Upper lobe of right lung (tissue), 1 donor: ENCODE results near the gene ZNF789. TPM values are rescaled to one million over a fixed set of nuclear protein-coding genes. Genes with fewer than 3 reads are reported as not detected.
"Not testable (repeated sequence)": the region's sequence is repeated elsewhere in the genome, so short reads cannot be mapped to it uniquely, and the experiment has no call there.

Experiments used
- ATAC-seq: fragments of 200-7000 bp; cut with Tn5 transposase; one replicate; pipeline ENCODE4 v1.9.1; 2020; ENCODE audit warnings: mild to moderate bottlenecking, moderate library complexity
- DNase-seq: peaks from one replicate; pipeline ENCODE4 v3.0.0-alpha.2; 2020
- H3K27ac ChIP-seq: fragments of 200-600 bp; one replicate; pipeline ENCODE4 v1.8.0; 2022
- H3K27me3 ChIP-seq: fragments of 200-600 bp; one replicate; pipeline ENCODE4 v1.8.0; 2022; ENCODE audit warnings: mild to moderate bottlenecking
- H3K36me3 ChIP-seq: fragments of 200-600 bp; one replicate; pipeline ENCODE4 v1.8.0; 2022
- H3K4me1 ChIP-seq: fragments of 200-600 bp; one replicate; pipeline ENCODE4 v1.8.0; 2022
- H3K4me3 ChIP-seq: fragments of 200-600 bp; one replicate; pipeline ENCODE4 v1.8.0; 2022; ENCODE audit warnings: mild to moderate bottlenecking
- H3K9me3 ChIP-seq: fragments of 200-600 bp; one replicate; pipeline ENCODE4 v1.8.0; 2022
- intact Hi-C: fragments of 100-400 bp; cut with DNase I; formaldehyde crosslinking; loops from one replicate; pipeline ENCODE4 v1.11.0; 2022
- total RNA-seq: library from RNA; stranded (reverse); fragmentation: NEBNext Ultra II Directional; extraction: Animal tissue kit (Norgen Biotek cat#: 25700); gene quantifications from one replicate; pipeline ENCODE4 v1.2.1, GENCODE V29; 2021
- TF ChIP-seq, protein P1 (sequence below): fragments of 200-600 bp; IDR thresholded peaks from one replicate; pipeline ENCODE4 v1.8.0; 2022; ENCODE audit warnings: antibody characterized with exemption
- donor health status: DM: no; HTN: yes; CAD: no; lungs with severe emphysema.

ZNF789 gene
- total RNA-seq, 1 donor from 2014 or later: 9.6 TPM

DNA sequence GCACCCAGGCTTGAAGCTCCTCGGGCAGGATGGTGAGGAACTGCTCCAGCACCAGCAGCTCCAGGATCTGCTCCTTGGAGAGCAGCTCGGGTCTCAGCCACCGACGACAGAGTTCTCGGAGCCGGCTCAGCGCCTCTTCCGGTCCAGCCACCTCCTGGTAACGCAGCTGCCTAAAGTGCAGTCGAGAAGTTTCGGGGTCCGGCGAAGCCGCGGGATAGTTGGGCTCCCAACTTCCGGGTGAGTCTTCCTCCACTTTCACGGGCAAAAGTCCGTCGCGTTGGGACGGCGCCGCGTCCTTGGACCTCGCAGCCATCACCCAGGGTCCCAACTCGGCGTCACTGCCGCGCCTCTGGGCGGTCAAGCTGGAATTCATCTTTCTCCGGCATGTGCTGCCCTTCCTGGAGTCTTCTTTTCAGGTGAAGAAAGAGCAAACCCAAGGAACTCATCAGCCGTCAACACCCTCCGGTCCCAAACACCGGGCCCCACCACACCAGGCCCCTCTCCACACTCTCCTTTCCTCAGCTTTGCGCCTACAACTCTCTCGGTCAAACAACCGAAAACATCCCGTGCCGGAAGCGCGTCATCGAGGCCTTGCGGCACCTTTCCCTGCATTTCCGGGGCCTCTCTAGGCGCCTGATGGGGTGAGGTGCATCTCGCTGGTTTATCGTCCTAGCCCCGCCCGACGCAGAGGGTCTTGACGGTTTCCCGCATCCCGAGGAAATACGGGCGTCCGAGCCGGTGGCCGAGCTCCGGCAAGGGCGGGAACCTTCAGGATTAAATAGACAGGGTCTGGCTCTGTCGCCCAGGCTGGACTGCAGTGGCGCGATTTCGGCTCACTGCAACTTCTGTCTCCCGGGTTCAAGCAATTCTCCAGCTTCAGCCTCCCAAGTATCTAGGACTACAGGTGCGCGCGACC is 27.3 kb downstream of the ZNF789 start, which contains the start of gene ZNF394:
Gene ZNF394 (minus strand): TSS at position 561 of the 916 bp plus-strand sequence. CDS start 188 bp downstream, at position 373.
- no peaks in the 10 kb centered on the region for H3K9me3 ChIP-seq
- peak within 1 kb of the TSS; percentile 96 for H3K27ac ChIP-seq
- ATAC-seq (peak; percentile 80), DNase-seq (peak; percentile 95)
- intact Hi-C loops: no loop called here
- no peaks in the 10 kb centered on the region for H3K27me3 ChIP-seq
- peaks cover 24% of the 10 kb centered on the region for H3K4me1 ChIP-seq
- peak within 1 kb of the TSS; percentile 100 for H3K4me3 ChIP-seq
- peaks cover 31% of the 10 kb centered on the region for H3K36me3 ChIP-seq
- TF ChIP-seq, protein P1, sequence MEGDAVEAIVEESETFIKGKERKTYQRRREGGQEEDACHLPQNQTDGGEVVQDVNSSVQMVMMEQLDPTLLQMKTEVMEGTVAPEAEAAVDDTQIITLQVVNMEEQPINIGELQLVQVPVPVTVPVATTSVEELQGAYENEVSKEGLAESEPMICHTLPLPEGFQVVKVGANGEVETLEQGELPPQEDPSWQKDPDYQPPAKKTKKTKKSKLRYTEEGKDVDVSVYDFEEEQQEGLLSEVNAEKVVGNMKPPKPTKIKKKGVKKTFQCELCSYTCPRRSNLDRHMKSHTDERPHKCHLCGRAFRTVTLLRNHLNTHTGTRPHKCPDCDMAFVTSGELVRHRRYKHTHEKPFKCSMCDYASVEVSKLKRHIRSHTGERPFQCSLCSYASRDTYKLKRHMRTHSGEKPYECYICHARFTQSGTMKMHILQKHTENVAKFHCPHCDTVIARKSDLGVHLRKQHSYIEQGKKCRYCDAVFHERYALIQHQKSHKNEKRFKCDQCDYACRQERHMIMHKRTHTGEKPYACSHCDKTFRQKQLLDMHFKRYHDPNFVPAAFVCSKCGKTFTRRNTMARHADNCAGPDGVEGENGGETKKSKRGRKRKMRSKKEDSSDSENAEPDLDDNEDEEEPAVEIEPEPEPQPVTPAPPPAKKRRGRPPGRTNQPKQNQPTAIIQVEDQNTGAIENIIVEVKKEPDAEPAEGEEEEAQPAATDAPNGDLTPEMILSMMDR: no peak

DNA sequence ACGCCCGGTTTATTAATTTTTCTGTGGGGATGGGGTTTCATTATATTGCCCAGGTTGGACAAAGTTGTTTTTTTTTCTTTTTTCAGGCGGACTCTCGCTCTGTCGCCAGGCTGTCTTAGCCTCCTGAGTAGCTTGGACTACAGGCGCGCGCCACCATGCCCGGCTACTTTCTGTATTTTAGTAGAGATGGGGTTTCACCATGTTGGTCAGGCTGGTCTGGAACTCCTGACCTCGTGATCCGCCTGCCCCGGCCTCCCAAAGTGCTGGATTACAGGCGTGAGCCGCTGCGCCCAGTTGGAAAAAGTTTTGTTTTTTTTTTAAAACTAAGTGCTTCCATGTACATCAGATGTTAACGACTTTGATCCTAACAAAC is 27.9 kb downstream of the ZNF789 start:
- Histone ChIP-seq H3K27ac (peak overlapping the region; percentile 96), H3K4me3 (peak overlapping the region; percentile 100), H3K27me3 (no peaks in the 10 kb centered on the region), H3K4me1 (peaks cover 27% of the 10 kb centered on the region), H3K36me3 (peaks cover 26% of the 10 kb centered on the region), H3K9me3 (no peaks in the 10 kb centered on the region)
- intact Hi-C loops: no loop called here
- ATAC-seq (no peak), DNase-seq (no peak)
- TF ChIP-seq, protein P1: no peak

DNA sequence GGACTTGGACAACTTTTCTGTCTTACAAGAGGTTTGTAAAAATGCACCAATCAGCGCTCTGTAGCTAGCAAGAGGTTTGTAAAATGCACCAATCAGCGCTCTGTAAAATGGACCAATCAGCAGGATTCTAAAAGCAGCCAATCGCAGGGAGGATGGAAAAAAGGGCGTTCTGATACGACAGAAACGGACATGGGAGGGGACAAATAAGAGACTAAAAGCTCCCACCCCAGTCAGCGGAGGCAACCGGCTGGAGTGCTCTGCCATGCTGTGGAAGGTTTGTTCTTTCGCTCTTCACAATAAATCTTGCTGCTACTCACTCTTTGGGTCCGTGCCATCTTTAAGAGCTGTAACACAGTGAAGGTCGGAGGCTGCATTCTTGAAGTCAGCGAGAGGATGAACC is 28.5 kb downstream of the ZNF789 start:
- intact Hi-C loops: not testable (repeated sequence)

DNA sequence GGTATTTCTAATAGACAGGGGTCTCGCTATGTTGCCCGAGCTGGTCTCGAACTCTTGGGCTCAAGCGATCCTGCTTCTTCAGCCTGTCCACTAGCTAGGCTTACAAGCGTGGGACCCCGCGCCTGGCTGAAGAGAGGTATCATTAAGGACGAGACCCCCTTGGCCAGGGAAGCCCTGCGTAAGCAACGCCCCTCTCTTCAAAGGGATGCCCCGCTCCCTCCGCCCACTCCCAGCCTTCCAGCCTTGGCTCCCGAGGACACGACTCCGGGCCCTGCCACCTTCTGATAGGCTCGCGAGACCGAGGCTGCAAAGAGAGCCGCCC is 31.6 kb downstream of the ZNF789 start:
- TF ChIP-seq, protein P1: no peak
- no peak for DNase-seq
- no peaks in the 10 kb centered on the region for H3K9me3 ChIP-seq
- H3K4me3 ChIP-seq: peak overlapping the region; percentile 90
- H3K36me3 ChIP-seq: no peaks in the 10 kb centered on the region
- intact Hi-C loops: no loop called here
- peak overlapping the region; percentile 83 for H3K27ac ChIP-seq
- peak; percentile 93 for ATAC-seq
- peaks cover 31% of the 10 kb centered on the region for H3K4me1 ChIP-seq
- H3K27me3 ChIP-seq: no peaks in the 10 kb centered on the region

More for the DNA sequence above, 28.5 kb downstream of the ZNF789 start:
- H3K4me1 ChIP-seq: peaks cover 33% of the 10 kb centered on the region
- not testable (repeated sequence) for H3K4me3 ChIP-seq, H3K27me3 ChIP-seq, ATAC-seq, DNase-seq, H3K9me3 ChIP-seq, H3K27ac ChIP-seq
- peaks cover 20% of the 10 kb centered on the region for H3K36me3 ChIP-seq

- H3K36me3 ChIP-seq: peaks cover 2% of the 10 kb centered on the region
- H3K27ac ChIP-seq: peak within 1 kb of the TSS; percentile 83
- H3K4me1 ChIP-seq: peaks cover 31% of the 10 kb centered on the region
- ATAC-seq: peak; percentile 94
- peak; percentile 99 for DNase-seq
- intact Hi-C loops: no loop called here
- no peaks in the 10 kb centered on the region for H3K9me3 ChIP-seq
- TF ChIP-seq, protein P1: no peak
- H3K4me3 ChIP-seq: peak within 1 kb of the TSS; percentile 90
- no peaks in the 10 kb centered on the region for H3K27me3 ChIP-seq
Observed at GRCh38 chr7:99504603-99505323, 32.1 kb downstream of the ZNF789 start, which contains the start of gene ZKSCAN5. Gene ZKSCAN5 (plus strand): TSS chr7:99504662. CDS start chr7:99506045, 1,383 bp downstream.

DNA sequence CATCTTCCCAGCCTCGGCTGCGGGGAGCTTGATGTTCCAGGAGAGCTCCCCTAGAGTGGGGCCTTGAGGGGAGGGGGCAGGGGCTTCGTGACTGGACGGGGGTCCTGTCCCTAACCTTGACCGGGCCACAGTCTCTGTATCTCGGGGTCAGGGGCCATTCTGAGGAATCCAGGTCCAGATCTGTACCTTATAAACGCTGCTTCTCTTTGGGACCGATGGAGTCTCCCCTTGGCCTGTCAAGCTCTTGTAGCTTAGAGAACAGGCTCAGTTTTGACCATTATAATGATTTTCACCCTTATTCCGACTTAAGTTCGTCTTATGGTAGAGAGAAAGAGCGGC is 32.6 kb downstream of the ZNF789 start:
- DNase-seq: no peak
- no peak for ATAC-seq
- intact Hi-C loops: no loop called here
- Histone ChIP-seq H3K27ac (peak overlapping the region; percentile 83), H3K4me1 (peaks cover 31% of the 10 kb centered on the region), H3K9me3 (no peaks in the 10 kb centered on the region), H3K36me3 (peaks cover 6% of the 10 kb centered on the region), H3K27me3 (no peaks in the 10 kb centered on the region), H3K4me3 (peak overlapping the region; percentile 90)
- TF ChIP-seq, protein P1: no peak
